Esophagus muscularis mucosa (tissue), 4 donors: ENCODE data around the gene CPNE6. TPM values are rescaled to one million over a fixed set of nuclear protein-coding genes. Genes with fewer than 3 reads are reported as not detected.

Experiments used
- DNase-seq: peaks from one replicate; pipeline ENCODE4 v3.0.0-alpha.2; 2017; ENCODE audit errors: extremely low spot score
- H3K27ac ChIP-seq, 4 donors: fragments of 200-600 bp; sonication (generic); replicated peaks in 1 of 4; 1 replicate in 3 of 4; 2 replicates in 1 of 4; pipeline ENCODE4 v1.5.1; 2016 to 2019; ENCODE audit warnings: mild to moderate bottlenecking in 1 of 4
- H3K27me3 ChIP-seq, 4 donors: fragments of 200-600 bp; sonication (generic); one replicate each; pipeline versions ENCODE4 v1.5.1 to v1.6.0; 2016 to 2019
- H3K36me3 ChIP-seq, 4 donors: fragments of 200-600 bp; sonication (generic); one replicate each; pipeline ENCODE4 v1.5.1; 2016 to 2019
- H3K4me1 ChIP-seq, 4 donors: fragments of 200-600 bp; sonication (generic); one replicate each; pipeline ENCODE4 v1.5.1; 2016 to 2019
- H3K4me3 ChIP-seq, 4 donors: fragments of 200-600 bp; sonication (generic); 1 replicate in 2 of 4; 2 replicates in 2 of 4; pipeline ENCODE4 v1.5.1; 2016 to 2019; ENCODE audit warnings: mild to moderate bottlenecking in 4 of 4, moderate library complexity in 1 of 4
- H3K9me3 ChIP-seq, 4 donors: fragments of 200-600 bp; sonication (generic); 1 replicate in 3 of 4; 2 replicates in 1 of 4; pipeline ENCODE4 v1.5.1; 2016 to 2019
- CTCF ChIP-seq, 3 experiments: fragments of 200-600 bp in 2 of 3; fragments of 450-650 bp in 1 of 3; sonication (generic) in 2 of 3; IDR thresholded peaks; one replicate each; pipeline ENCODE4 v1.5.1; 2017 to 2019; ENCODE audit warnings: antibody characterized with exemption in 3 of 3, mild to moderate bottlenecking in 2 of 3, moderate library complexity in 1 of 3
- EP300 ChIP-seq: sonication (generic); formaldehyde crosslinking; IDR thresholded peaks from one replicate; pipeline ENCODE4 v1.6.1; 2017; ENCODE audit warnings: antibody characterized with exemption
- POLR2A ChIP-seq: fragments of 450-650 bp; IDR thresholded peaks from one replicate; pipeline ENCODE4 v1.6.1; 2017; ENCODE audit warnings: antibody characterized with exemption, moderate library complexity, mild to moderate bottlenecking, low read depth
- POLR2AphosphoS5 ChIP-seq, 2 donors: sonication (generic); formaldehyde crosslinking; IDR thresholded peaks; one replicate each; pipeline ENCODE4 v1.6.1; 2017; ENCODE audit warnings: antibody characterized with exemption in 2 of 2
- WGBS: methylation state at CpG from one replicate; pipeline ENCODE4 v1.1.5; 2018; 5-methylcytosine and 5-hydroxymethylcytosine counted together
- intact Hi-C: fragments of 100-400 bp; cut with DNase I; formaldehyde crosslinking; loops from one replicate; pipeline ENCODE4 v1.15.1; 2023
- total RNA-seq, 4 donors: library from RNA; depleted of rRNA; stranded (reverse); fragments of >200 nt; gene quantifications; one replicate each; pipeline versions ENCODE4 v1.1.0 to v1.2.1, GENCODE V29; 2016

Gene CPNE6
- total RNA-seq, 4 donors from 2014 or later = 0.26 to 0.34 (median 0.33) TPM; not detected in 1

GRCh38 chr14:24063263-24063836 lies 8.0 kb upstream of the CPNE6 start:
- 86% methylated on average over 2 of the region's 4 CpGs for WGBS
- Histone ChIP-seq H3K36me3 (no peaks in the 10 kb centered on the region), H3K27me3 (no peaks in the 10 kb centered on the region), H3K27ac (no peak overlapping the region), H3K9me3 (no peaks in the 10 kb centered on the region), H3K4me3 (no peak overlapping the region), H3K4me1 (peaks cover 0 to 5% (median 3%) of the 10 kb centered on the region in 4 donors)
- TF ChIP-seq CTCF (IDR thresholded peaks at IDR 0.05) = no peak
- TF ChIP-seq POLR2AphosphoS5 (IDR thresholded peaks at IDR 0.05) = no peak
- no peak for TF ChIP-seq EP300
- no peak for TF ChIP-seq POLR2A
- no peak for DNase-seq
- intact Hi-C loops = no loop called here

GRCh38 chr14:24064091-24064795 lies 7.1 kb upstream of the CPNE6 start:
- Histone ChIP-seq H3K36me3 (no peaks in the 10 kb centered on the region), H3K4me3 (no peak overlapping the region), H3K27ac (no peak overlapping the region), H3K9me3 (no peaks in the 10 kb centered on the region), H3K27me3 (no peaks in the 10 kb centered on the region), H3K4me1 (no peaks in the 10 kb centered on the region)
- no peak for TF ChIP-seq EP300
- no peak for TF ChIP-seq CTCF (IDR thresholded peaks at IDR 0.05)
- TF ChIP-seq POLR2A = no peak
- no peak for TF ChIP-seq POLR2AphosphoS5 (IDR thresholded peaks at IDR 0.05)
- intact Hi-C loops = no loop called here
- DNase-seq = no peak
- WGBS = 63% methylated on average over 6 of the region's 7 CpGs

GRCh38 chr14:24064856-24065255 lies 6.5 kb upstream of the CPNE6 start:
- DNase-seq = no peak
- Histone ChIP-seq H3K36me3 (no peaks in the 10 kb centered on the region), H3K27me3 (no peaks in the 10 kb centered on the region), H3K4me1 (no peaks in the 10 kb centered on the region), H3K9me3 (no peaks in the 10 kb centered on the region), H3K27ac (no peak overlapping the region), H3K4me3 (no peak overlapping the region)
- intact Hi-C loops = no loop called here
- TF ChIP-seq CTCF (IDR thresholded peaks at IDR 0.05) = no peak
- no peak for TF ChIP-seq POLR2AphosphoS5 (IDR thresholded peaks at IDR 0.05)
- TF ChIP-seq EP300 = no peak
- TF ChIP-seq POLR2A = no peak
- 91% methylated on average over 6 of the region's 15 CpGs for WGBS

GRCh38 chr14:24065408-24065807 lies 6.0 kb upstream of the CPNE6 start:
- WGBS = 75% methylated on average over 8 of the region's 8 CpGs
- H3K36me3 ChIP-seq = no peaks in the 10 kb centered on the region
- H3K27ac ChIP-seq = no peak overlapping the region
- no peak for DNase-seq
- intact Hi-C loops = no loop called here
- H3K4me1 ChIP-seq = no peaks in the 10 kb centered on the region
- H3K27me3 ChIP-seq = no peaks in the 10 kb centered on the region
- H3K4me3 ChIP-seq = no peak overlapping the region
- no peak for TF ChIP-seq CTCF (IDR thresholded peaks at IDR 0.05)
- no peak for TF ChIP-seq POLR2A
- TF ChIP-seq EP300 = no peak
- TF ChIP-seq POLR2AphosphoS5 (IDR thresholded peaks at IDR 0.05) = no peak
- no peaks in the 10 kb centered on the region for H3K9me3 ChIP-seq
